Lung (tissue), 12 donors: ENCODE data around the gene BNIP3. TPM values are rescaled to one million over a fixed set of nuclear protein-coding genes. Genes with fewer than 3 reads are reported as not detected.

Source experiments
- ATAC-seq: fragments of 200-7000 bp; cut with Tn5 transposase; one replicate; pipeline ENCODE4 v1.9.1; 2020; ENCODE audit warnings: moderate number of reproducible peaks; ENCODE audit not compliant: insufficient read depth, low FRiP score
- DNase-seq, 3 donors: peaks; one replicate each; pipeline ENCODE4 v3.0.0-alpha.2; 2013 to 2017
- H3K27ac ChIP-seq, 2 donors: one replicate each; pipeline ENCODE4 v1.5.1; 2013; ENCODE audit warnings: mild to moderate bottlenecking in 2 of 2, moderate library complexity in 2 of 2, control low read depth in 1 of 2, inconsistent platforms in 1 of 2, low read depth in 1 of 2, low read length in 1 of 2
- H3K27me3 ChIP-seq, 3 donors: one replicate each; pipeline ENCODE4 v1.5.1; 2013; ENCODE audit warnings: low read length in 2 of 3; ENCODE audit not compliant: control insufficient read depth in 3 of 3, insufficient read depth in 3 of 3
- H3K36me3 ChIP-seq, 4 donors: one replicate each; pipeline ENCODE4 v1.5.1; 2013; ENCODE audit warnings: low read length in 4 of 4, mild to moderate bottlenecking in 1 of 4, moderate library complexity in 1 of 4; ENCODE audit not compliant: control insufficient read depth in 4 of 4, insufficient read depth in 4 of 4
- H3K4me1 ChIP-seq, 5 donors: one replicate each; pipeline ENCODE4 v1.5.1; 2013; ENCODE audit warnings: low read length in 5 of 5, mild to moderate bottlenecking in 2 of 5, moderate library complexity in 1 of 5; ENCODE audit not compliant: control insufficient read depth in 5 of 5, insufficient read depth in 5 of 5
- H3K4me3 ChIP-seq: one replicate; pipeline ENCODE4 v1.5.1; 2013; ENCODE audit warnings: mild to moderate bottlenecking, control low read depth, moderate library complexity
- H3K9ac ChIP-seq, 2 donors: one replicate each; pipeline ENCODE4 v1.5.1; 2013; ENCODE audit warnings: low read length in 2 of 2, control low read depth in 1 of 2; ENCODE audit not compliant: insufficient read depth in 1 of 2
- H3K9me3 ChIP-seq, 4 donors: one replicate each; pipeline ENCODE4 v1.5.1; 2013; ENCODE audit warnings: low read length in 3 of 4, mild to moderate bottlenecking in 1 of 4, moderate library complexity in 1 of 4; ENCODE audit not compliant: control insufficient read depth in 4 of 4, insufficient read depth in 3 of 4
- CTCF ChIP-seq: IDR thresholded peaks from 2 replicates; pipeline ENCODE4 v1.5.1; 2012; ENCODE audit warnings: mild to moderate bottlenecking; ENCODE audit errors: control extremely low read depth, extremely low read depth
- WGBS, 2 donors: extraction: QIAGEN DNeasy Blood & Tissue Kit; methylation state at CpG; one replicate each; pipeline ENCODE4 v1.1.7; 2013; 5-methylcytosine and 5-hydroxymethylcytosine counted together
- polyA plus RNA-seq, 2 donors: library from polyadenylated mRNA; stranded (reverse); fragments of 200-250 nt; gene quantifications; one replicate each; pipeline ENCODE4 v1.2.1, GENCODE V29; 2013
- total RNA-seq, 2 donors: library from RNA; depleted of rRNA in 1 of 2; stranded (reverse); fragments of >200 nt in 1 of 2; gene quantifications; one replicate each; pipeline ENCODE4 v1.2.1, GENCODE V29; 2014 to 2021
- donor health status: control.
- donor health status: control.
- donor health status: Bipolar disorder and iron deficiency.
- donor health status: healthy.
- donor health status: DM: yes; HTN: yes; CAD: no.

The BNIP3 gene
- total and polyA plus RNA-seq, 4 donors: 20.4 to 38.4 (median 30.8) TPM

GRCh38 chr10:131971591-131971990 lies 10.1 kb downstream of the BNIP3 start:
- H3K27ac ChIP-seq: no peak overlapping the region
- no peak overlapping the region for H3K4me3 ChIP-seq
- H3K9me3 ChIP-seq: no peaks in the 10 kb centered on the region
- H3K4me1 ChIP-seq: peaks cover 0 to 13% (median 8%) of the 10 kb centered on the region in 5 donors
- no peak overlapping the region for H3K9ac ChIP-seq
- no peak for TF ChIP-seq CTCF
- 92 to 95% methylated on average over 7 of the region's 7 CpGs for WGBS, 2 donors
- H3K27me3 ChIP-seq: no peaks in the 10 kb centered on the region
- DNase-seq (no peak), ATAC-seq (no peak)
- peaks cover 3 to 29% (median 22%) of the 10 kb centered on the region in 4 donors for H3K36me3 ChIP-seq

GRCh38 chr10:131970946-131971345 lies 10.8 kb downstream of the BNIP3 start:
- 96 to 97% methylated on average over 18 of the region's 18 CpGs for WGBS, 2 donors
- no peak overlapping the region for H3K4me3 ChIP-seq
- peaks cover 0 to 13% (median 8%) of the 10 kb centered on the region in 5 donors for H3K4me1 ChIP-seq
- no peak overlapping the region for H3K27ac ChIP-seq
- TF ChIP-seq CTCF: no peak
- ATAC-seq (no peak), DNase-seq (no peak)
- peaks cover 3 to 29% (median 22%) of the 10 kb centered on the region in 4 donors for H3K36me3 ChIP-seq
- H3K27me3 ChIP-seq: no peaks in the 10 kb centered on the region
- H3K9ac ChIP-seq: no peak overlapping the region
- H3K9me3 ChIP-seq: no peaks in the 10 kb centered on the region

- ATAC-seq (no peak), DNase-seq (no peak)
- no peak for TF ChIP-seq CTCF
- no peak overlapping the region for H3K27ac ChIP-seq
- no peaks in the 10 kb centered on the region for H3K27me3 ChIP-seq
- peaks cover 5 to 29% (median 22%) of the 10 kb centered on the region in 4 donors for H3K36me3 ChIP-seq
- no peaks in the 10 kb centered on the region for H3K9me3 ChIP-seq
- WGBS, 2 donors: 90 to 96% methylated on average over 13 of the region's 13 CpGs
- no peak overlapping the region for H3K9ac ChIP-seq
- peaks cover 0 to 13% (median 6%) of the 10 kb centered on the region in 5 donors for H3K4me1 ChIP-seq
- no peak overlapping the region for H3K4me3 ChIP-seq
Measured at GRCh38 chr10:131968949-131969348, 12.8 kb downstream of the BNIP3 start.

- H3K4me3 ChIP-seq: no peak overlapping the region
- WGBS, 2 donors: 92 to 95% methylated on average over 9 of the region's 9 CpGs
- DNase-seq: no peak
- no peaks in the 10 kb centered on the region for H3K9me3 ChIP-seq
- H3K4me1 ChIP-seq: no peaks in the 10 kb centered on the region
- no peaks in the 10 kb centered on the region for H3K27me3 ChIP-seq
- ATAC-seq: no peak
- TF ChIP-seq CTCF: no peak
- H3K27ac ChIP-seq: no peak overlapping the region
- peaks cover 5 to 19% (median 8%) of the 10 kb centered on the region in 4 donors for H3K36me3 ChIP-seq
- H3K9ac ChIP-seq: no peak overlapping the region
Measured at GRCh38 chr10:131964298-131964697, 17.4 kb downstream of the BNIP3 start.
